K562 (cell line): ENCODE measurements around the gene RETREG2.

Experiments used
- BRD9 ChIP-seq: fragments of 450-650 bp; IDR thresholded peaks from 2 replicates; pipeline ENCODE4 v1.6.1; 2018; ENCODE audit warnings: low read depth; ENCODE audit not compliant: partially characterized antibody
- ETS2 ChIP-seq: IDR thresholded peaks from 2 replicates; pipeline ENCODE4 v1.6.1; 2016; ENCODE audit warnings: borderline replicate concordance, missing genetic modification characterization, mild to moderate bottlenecking, moderate library complexity, missing compliant biosample characterization; ENCODE audit not compliant: poor library complexity, severe bottlenecking
- GABPA ChIP-seq: fragments of 200-800 bp; sonication (Bioruptor generic); conservative IDR thresholded peaks from 2 replicates; pipeline ENCODE4 v1.6.1; 2016; ENCODE audit warnings: low read depth, missing genetic modification characterization, missing compliant biosample characterization
- MAFK ChIP-seq: IDR thresholded peaks from 2 replicates; pipeline ENCODE4 v1.6.1; 2011; ENCODE audit warnings: low read length, improper control_type of control experiment
- SMARCA5 ChIP-seq: fragments of 450-650 bp; IDR thresholded peaks from 2 replicates; pipeline ENCODE4 v1.6.1; 2016
- TAF1 ChIP-seq: IDR thresholded peaks from 2 replicates; pipeline ENCODE4 v1.6.1; 2011; ENCODE audit warnings: mild to moderate bottlenecking, low read length, moderate library complexity; ENCODE audit not compliant: insufficient read depth, control insufficient read depth, severe bottlenecking; ENCODE audit errors: extremely low read depth
- TCF7L2 ChIP-seq: fragments of 150-350 bp; IDR thresholded peaks from 2 replicates; pipeline ENCODE4 v1.6.1; 2016; ENCODE audit warnings: low read depth, mild to moderate bottlenecking, low read length, moderate library complexity
- TEAD4 ChIP-seq, 2 experiments: sonication (generic) in 1 of 2; formaldehyde crosslinking in 1 of 2; IDR thresholded peaks; 2 replicates each; pipeline versions ENCODE4 v1.6.1 to v1.8.0; 2012 to 2022; ENCODE audit warnings: borderline replicate concordance in 1 of 2, inconsistent platforms in 1 of 2, low read length in 1 of 2, mild to moderate bottlenecking in 1 of 2, missing genetic modification reagents in 1 of 2
- ZNF224 ChIP-seq: sonication (generic); formaldehyde crosslinking; IDR thresholded peaks from 2 replicates; pipeline ENCODE4 v1.8.0; 2022; ENCODE audit warnings: mild to moderate bottlenecking, missing genetic modification reagents
- ZNF780A ChIP-seq: fragments of 250-450 bp; sonication (Bioruptor Pico); IDR thresholded peaks from 2 replicates; pipeline ENCODE4 v1.5.0; 2021; ENCODE audit warnings: mild to moderate bottlenecking
- TF ChIP-seq, protein P1 (sequence below): fragments of 250-450 bp; sonication (Bioruptor Pico); IDR thresholded peaks from 2 replicates; pipeline ENCODE4 v1.4.0; 2020; ENCODE audit warnings: borderline replicate concordance
- TF ChIP-seq, protein P2 (sequence below), 2 experiments: fragments of 450-650 bp; conservative IDR thresholded peaks; 2 replicates each; pipeline ENCODE4 v1.6.1; 2017; ENCODE audit warnings: mild to moderate bottlenecking in 2 of 2, moderate library complexity in 2 of 2
- TF ChIP-seq, protein P3 (sequence below): IDR thresholded peaks from 2 replicates; pipeline ENCODE4 v1.6.1; 2012; ENCODE audit warnings: low read depth, low read length, improper control_type of control experiment, borderline replicate concordance

- TF ChIP-seq TEAD4 (IDR thresholded peaks at IDR 0.05; ENCODE audit: low read length) = no peak
- TF ChIP-seq TEAD4 (CRISPR knock-in tag; IDR thresholded peaks at IDR 0.05; ENCODE audit: borderline replicate concordance) = no peak
- TF ChIP-seq TAF1 = no peak
- TF ChIP-seq, protein P1, sequence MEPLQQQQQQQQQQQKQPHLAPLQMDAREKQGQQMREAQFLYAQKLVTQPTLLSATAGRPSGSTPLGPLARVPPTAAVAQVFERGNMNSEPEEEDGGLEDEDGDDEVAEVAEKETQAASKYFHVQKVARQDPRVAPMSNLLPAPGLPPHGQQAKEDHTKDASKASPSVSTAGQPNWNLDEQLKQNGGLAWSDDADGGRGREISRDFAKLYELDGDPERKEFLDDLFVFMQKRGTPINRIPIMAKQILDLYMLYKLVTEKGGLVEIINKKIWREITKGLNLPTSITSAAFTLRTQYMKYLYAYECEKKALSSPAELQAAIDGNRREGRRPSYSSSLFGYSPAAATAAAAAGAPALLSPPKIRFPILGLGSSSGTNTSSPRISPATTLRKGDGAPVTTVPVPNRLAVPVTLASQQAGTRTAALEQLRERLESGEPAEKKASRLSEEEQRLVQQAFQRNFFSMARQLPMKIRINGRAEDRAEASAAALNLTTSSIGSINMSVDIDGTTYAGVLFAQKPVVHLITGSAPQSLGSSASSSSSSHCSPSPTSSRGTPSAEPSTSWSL (CRISPR knock-in tag) = no peak
- TF ChIP-seq SMARCA5 = no peak
- no peak for TF ChIP-seq ETS2
- TF ChIP-seq TCF7L2 = no peak
- TF ChIP-seq, protein P2, sequence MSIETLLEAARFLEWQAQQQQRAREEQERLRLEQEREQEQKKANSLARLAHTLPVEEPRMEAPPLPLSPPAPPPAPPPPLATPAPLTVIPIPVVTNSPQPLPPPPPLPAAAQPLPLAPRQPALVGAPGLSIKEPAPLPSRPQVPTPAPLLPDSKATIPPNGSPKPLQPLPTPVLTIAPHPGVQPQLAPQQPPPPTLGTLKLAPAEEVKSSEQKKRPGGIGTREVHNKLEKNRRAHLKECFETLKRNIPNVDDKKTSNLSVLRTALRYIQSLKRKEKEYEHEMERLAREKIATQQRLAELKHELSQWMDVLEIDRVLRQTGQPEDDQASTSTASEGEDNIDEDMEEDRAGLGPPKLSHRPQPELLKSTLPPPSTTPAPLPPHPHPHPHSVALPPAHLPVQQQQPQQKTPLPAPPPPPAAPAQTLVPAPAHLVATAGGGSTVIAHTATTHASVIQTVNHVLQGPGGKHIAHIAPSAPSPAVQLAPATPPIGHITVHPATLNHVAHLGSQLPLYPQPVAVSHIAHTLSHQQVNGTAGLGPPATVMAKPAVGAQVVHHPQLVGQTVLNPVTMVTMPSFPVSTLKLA (conservative IDR thresholded peaks at IDR 0.05) = no peak
- TF ChIP-seq GABPA (tag) = no peak
- TF ChIP-seq, protein P3, sequence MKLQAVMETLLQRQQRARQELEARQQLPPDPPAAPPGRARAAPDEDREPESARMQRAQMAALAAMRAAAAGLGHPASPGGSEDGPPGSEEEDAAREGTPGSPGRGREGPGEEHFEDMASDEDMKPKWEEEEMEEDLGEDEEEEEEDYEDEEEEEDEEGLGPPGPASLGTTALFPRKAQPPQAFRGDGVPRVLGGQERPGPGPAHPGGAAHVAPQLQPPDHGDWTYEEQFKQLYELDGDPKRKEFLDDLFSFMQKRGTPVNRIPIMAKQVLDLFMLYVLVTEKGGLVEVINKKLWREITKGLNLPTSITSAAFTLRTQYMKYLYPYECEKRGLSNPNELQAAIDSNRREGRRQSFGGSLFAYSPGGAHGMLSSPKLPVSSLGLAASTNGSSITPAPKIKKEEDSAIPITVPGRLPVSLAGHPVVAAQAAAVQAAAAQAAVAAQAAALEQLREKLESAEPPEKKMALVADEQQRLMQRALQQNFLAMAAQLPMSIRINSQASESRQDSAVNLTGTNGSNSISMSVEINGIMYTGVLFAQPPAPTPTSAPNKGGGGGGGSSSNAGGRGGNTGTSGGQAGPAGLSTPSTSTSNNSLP = no peak
- TF ChIP-seq ZNF224 (CRISPR knock-in tag) = no peak
- TF ChIP-seq BRD9 = no peak
- TF ChIP-seq MAFK = no peak
- no peak for TF ChIP-seq ZNF780A (CRISPR knock-in tag)
Measured at GRCh38 chr2:219175928-219176817, 1.9 kb upstream of the RETREG2 start.
